KG1 (cell line): ENCODE data around the gene FHOD3.

Experiments
- DNase-seq: peaks from one replicate; lab custom pipeline; 2025; lab: John Stamatoyannopoulos, UW

The FHOD3 gene

GRCh38 chr18:36322734-36323133 lies 25.2 kb downstream of the FHOD3 start:
- no peak for DNase-seq

- DNase-seq, result no peak
These were observed 25.9 kb downstream of the FHOD3 start for GRCh38 chr18:36323421-36323820.

GRCh38 chr18:36325846-36326245 lies 28.3 kb downstream of the FHOD3 start:
- DNase-seq, result no peak

GRCh38 chr18:36326771-36327170 lies 29.3 kb downstream of the FHOD3 start:
- DNase-seq, result no peak

- no peak for DNase-seq
These were observed 30.1 kb downstream of the FHOD3 start for GRCh38 chr18:36327352-36328316.

GRCh38 chr18:36328385-36328858 lies 30.9 kb downstream of the FHOD3 start:
- no peak for DNase-seq

- DNase-seq, result no peak
These were observed 31.4 kb downstream of the FHOD3 start for GRCh38 chr18:36328916-36329315.

- no peak for DNase-seq
These were observed 32.3 kb downstream of the FHOD3 start for GRCh38 chr18:36329684-36330434.

- no peak for DNase-seq
These were observed 33.0 kb downstream of the FHOD3 start for GRCh38 chr18:36330435-36331052.

GRCh38 chr18:36331521-36331971 lies 34.0 kb downstream of the FHOD3 start:
- no peak for DNase-seq

GRCh38 chr18:36333414-36333813 lies 35.9 kb downstream of the FHOD3 start:
- no peak for DNase-seq

GRCh38 chr18:36334798-36335197 lies 37.3 kb downstream of the FHOD3 start:
- DNase-seq, result no peak

- DNase-seq, result no peak
These were observed 38.2 kb downstream of the FHOD3 start for GRCh38 chr18:36335476-36336279.

GRCh38 chr18:36337679-36338402 lies 40.3 kb downstream of the FHOD3 start:
- no peak for DNase-seq

- DNase-seq, result no peak
These were observed 41.0 kb downstream of the FHOD3 start for GRCh38 chr18:36338403-36338933.

- DNase-seq, result no peak
These were observed 42.7 kb downstream of the FHOD3 start for GRCh38 chr18:36340246-36340645.

- DNase-seq, result no peak
These were observed 44.4 kb downstream of the FHOD3 start for GRCh38 chr18:36341944-36342343.

- DNase-seq, result no peak
These were observed 50.8 kb downstream of the FHOD3 start for GRCh38 chr18:36348331-36348730.

GRCh38 chr18:36348971-36349417 lies 51.5 kb downstream of the FHOD3 start:
- no peak for DNase-seq

- no peak for DNase-seq
These were observed 52.0 kb downstream of the FHOD3 start for GRCh38 chr18:36349552-36349951.
